Parathyroid adenoma (tissue), 2 donors: ENCODE measurements around the gene GMCL1.

ENCODE experiments used
- H2AFZ ChIP-seq: fragments of 300-600 bp; sonication (generic); one replicate; pipeline ENCODE4 v1.7.0; 2017; ENCODE audit warnings: antibody characterized with exemption, mild to moderate bottlenecking
- H3K27ac ChIP-seq: fragments of 300-600 bp; sonication (generic); one replicate; pipeline ENCODE4 v1.7.0; 2017
- H3K27me3 ChIP-seq: fragments of 300-600 bp; sonication (generic); one replicate; pipeline ENCODE4 v1.7.0; 2017; ENCODE audit warnings: low read length; ENCODE audit not compliant: control insufficient read depth, insufficient read depth
- H3K36me3 ChIP-seq: fragments of 300-600 bp; sonication (generic); one replicate; pipeline ENCODE4 v1.7.0; 2017; ENCODE audit warnings: low read length; ENCODE audit not compliant: control insufficient read depth, insufficient read depth
- H3K4me1 ChIP-seq: fragments of 300-600 bp; sonication (generic); one replicate; pipeline ENCODE4 v1.7.0; 2017; ENCODE audit warnings: control low read depth
- H3K4me2 ChIP-seq: fragments of 300-600 bp; sonication (generic); one replicate; pipeline ENCODE4 v1.7.0; 2017; ENCODE audit warnings: low read length
- H3K4me3 ChIP-seq: fragments of 300-600 bp; sonication (generic); one replicate; pipeline ENCODE4 v1.7.0; 2017; ENCODE audit warnings: low read depth, low read length
- H3K79me2 ChIP-seq: fragments of 300-600 bp; sonication (generic); one replicate; pipeline ENCODE4 v1.7.0; 2017; ENCODE audit warnings: control low read depth
- H3K9ac ChIP-seq: fragments of 300-600 bp; sonication (generic); one replicate; pipeline ENCODE4 v1.7.0; 2017; ENCODE audit warnings: mild to moderate bottlenecking
- H3K9me3 ChIP-seq: fragments of 300-600 bp; sonication (generic); one replicate; pipeline ENCODE4 v1.7.0; 2017; ENCODE audit warnings: low read length; ENCODE audit not compliant: control insufficient read depth
- CTCF ChIP-seq: fragments of 300-600 bp; sonication (generic); IDR thresholded peaks from one replicate; pipeline ENCODE4 v1.7.0; 2017; ENCODE audit warnings: antibody characterized with exemption, mild to moderate bottlenecking
- donor health status: primary hyperparathyroidism.

Gene GMCL1

GRCh38 chr2:69815717-69816116 is 13.7 kb upstream of the GMCL1 start:
- Histone ChIP-seq H3K36me3 (no peaks in the 10 kb centered on the region), H3K4me2 (no peak overlapping the region), H3K27me3 (no peaks in the 10 kb centered on the region), H2AFZ (no peak overlapping the region), H3K27ac (no peak overlapping the region), H3K4me1 (peaks cover 19% of the 10 kb centered on the region), H3K9ac (no peak overlapping the region), H3K79me2 (peaks cover 3% of the 10 kb centered on the region), H3K4me3 (no peak overlapping the region), H3K9me3 (no peaks in the 10 kb centered on the region)
- no peak for TF ChIP-seq CTCF

GRCh38 chr2:69816923-69817542 is 12.4 kb upstream of the GMCL1 start:
- H3K4me2 ChIP-seq: peak overlapping the region; percentile 31
- H3K9me3 ChIP-seq: no peaks in the 10 kb centered on the region
- peak; percentile 98 for TF ChIP-seq CTCF
- H3K27me3 ChIP-seq: no peaks in the 10 kb centered on the region
- H3K79me2 ChIP-seq: peaks cover 3% of the 10 kb centered on the region
- no peak overlapping the region for H3K27ac ChIP-seq
- H3K9ac ChIP-seq: no peak overlapping the region
- H3K4me1 ChIP-seq: peaks cover 6% of the 10 kb centered on the region
- H3K4me3 ChIP-seq: peak overlapping the region; percentile 7
- H2AFZ ChIP-seq: no peak overlapping the region
- H3K36me3 ChIP-seq: no peaks in the 10 kb centered on the region

GRCh38 chr2:69817729-69818501 is 11.5 kb upstream of the GMCL1 start:
- no peak for TF ChIP-seq CTCF
- no peak overlapping the region for H3K4me3 ChIP-seq
- H3K4me2 ChIP-seq: no peak overlapping the region
- H3K9ac ChIP-seq: no peak overlapping the region
- no peaks in the 10 kb centered on the region for H3K9me3 ChIP-seq
- no peaks in the 10 kb centered on the region for H3K36me3 ChIP-seq
- no peak overlapping the region for H2AFZ ChIP-seq
- H3K27ac ChIP-seq: no peak overlapping the region
- H3K79me2 ChIP-seq: peaks cover 3% of the 10 kb centered on the region
- peaks cover 2% of the 10 kb centered on the region for H3K4me1 ChIP-seq
- H3K27me3 ChIP-seq: no peaks in the 10 kb centered on the region

GRCh38 chr2:69827796-69828540 is 1.5 kb upstream of the GMCL1 start:
- peaks cover 7% of the 10 kb centered on the region for H3K79me2 ChIP-seq
- no peak overlapping the region for H3K4me2 ChIP-seq
- no peak overlapping the region for H3K27ac ChIP-seq

More at GRCh38 chr2:69827796-69828540, 1.5 kb upstream of the GMCL1 start:
- no peak overlapping the region for H3K4me3 ChIP-seq
- no peak overlapping the region for H2AFZ ChIP-seq
- no peaks in the 10 kb centered on the region for H3K4me1 ChIP-seq
- H3K27me3 ChIP-seq: no peaks in the 10 kb centered on the region
- H3K36me3 ChIP-seq: no peaks in the 10 kb centered on the region
- H3K9ac ChIP-seq: no peak overlapping the region
- TF ChIP-seq CTCF: no peak
- no peaks in the 10 kb centered on the region for H3K9me3 ChIP-seq
